KOPT-K1 (cell line): ENCODE measurements around the gene KRT85.
"Not testable (repeated sequence)": the region's sequence is repeated elsewhere in the genome, so short reads cannot be mapped to it uniquely, and the experiment has no call there.

Experiments used
- H3K27ac ChIP-seq: fragments of 200-600 bp; sonication (generic); 2 replicates; pipeline ENCODE4 v1.5.1; 2016; ENCODE audit warnings: antibody characterized with exemption, mild to moderate bottlenecking, low read depth, low read length; ENCODE audit not compliant: poor library complexity, severe bottlenecking
- H3K36me3 ChIP-seq: fragments of 200-600 bp; sonication (generic); 2 replicates; pipeline ENCODE4 v1.5.1; 2017; ENCODE audit warnings: antibody characterized with exemption, mild to moderate bottlenecking, low read length, moderate library complexity; ENCODE audit not compliant: insufficient read depth
- H3K9me3 ChIP-seq: fragments of 200-600 bp; sonication (generic); 2 replicates; pipeline ENCODE4 v1.5.1; 2017; ENCODE audit warnings: antibody characterized with exemption, low read length, mild to moderate bottlenecking; ENCODE audit not compliant: insufficient read depth, poor library complexity, severe bottlenecking

Gene KRT85

GRCh38 chr12:52366738-52367485, at the start of gene KRT85:
Gene KRT85 (minus strand): TSS chr12:52367481. CDS start chr12:52367405, 76 bp downstream.
- Histone ChIP-seq H3K27ac (no peak within 1 kb of the TSS), H3K9me3 (no peaks in the 10 kb centered on the region), H3K36me3 (no peaks in the 10 kb centered on the region)

GRCh38 chr12:52416795-52417194, 49.5 kb upstream of the KRT85 start:
- H3K36me3 ChIP-seq = no peaks in the 10 kb centered on the region
- H3K27ac ChIP-seq = no peak overlapping the region
- no peaks in the 10 kb centered on the region for H3K9me3 ChIP-seq

- Histone ChIP-seq H3K27ac (no peak overlapping the region), H3K9me3 (no peaks in the 10 kb centered on the region), H3K36me3 (no peaks in the 10 kb centered on the region)
Observed at GRCh38 chr12:52415870-52416750, 48.8 kb upstream of the KRT85 start.

GRCh38 chr12:52414936-52415335, 47.7 kb upstream of the KRT85 start:
- H3K27ac ChIP-seq = no peak overlapping the region
- no peaks in the 10 kb centered on the region for H3K36me3 ChIP-seq
- no peaks in the 10 kb centered on the region for H3K9me3 ChIP-seq

GRCh38 chr12:52413782-52414345, 46.6 kb upstream of the KRT85 start:
- no peak overlapping the region for H3K27ac ChIP-seq
- no peaks in the 10 kb centered on the region for H3K9me3 ChIP-seq
- H3K36me3 ChIP-seq = no peaks in the 10 kb centered on the region

GRCh38 chr12:52413202-52413601, 45.9 kb upstream of the KRT85 start:
- H3K9me3 ChIP-seq = no peaks in the 10 kb centered on the region
- no peaks in the 10 kb centered on the region for H3K36me3 ChIP-seq
- H3K27ac ChIP-seq = no peak overlapping the region

GRCh38 chr12:52411815-52412214, 44.5 kb upstream of the KRT85 start:
- Histone ChIP-seq H3K36me3 (no peaks in the 10 kb centered on the region), H3K9me3 (no peaks in the 10 kb centered on the region), H3K27ac (no peak overlapping the region)

GRCh38 chr12:52410589-52411248, 43.4 kb upstream of the KRT85 start:
- not testable (repeated sequence) for H3K9me3 ChIP-seq, H3K27ac ChIP-seq, H3K36me3 ChIP-seq

- H3K27ac ChIP-seq = no peak overlapping the region
- no peaks in the 10 kb centered on the region for H3K9me3 ChIP-seq
- no peaks in the 10 kb centered on the region for H3K36me3 ChIP-seq
Observed at GRCh38 chr12:52407918-52408317, 40.6 kb upstream of the KRT85 start.

- no peaks in the 10 kb centered on the region for H3K9me3 ChIP-seq
Observed at GRCh38 chr12:52405922-52406385, 38.7 kb upstream of the KRT85 start, which contains the start of gene KRT82. Gene KRT82 (minus strand): TSS chr12:52406335. CDS start chr12:52406277, 58 bp downstream.

GRCh38 chr12:52404951-52405350, 37.7 kb upstream of the KRT85 start:
- Histone ChIP-seq H3K27ac (no peak overlapping the region), H3K36me3 (no peaks in the 10 kb centered on the region), H3K9me3 (no peaks in the 10 kb centered on the region)

More at GRCh38 chr12:52405922-52406385, 38.7 kb upstream of the KRT85 start, which contains the start of gene KRT82:
- Histone ChIP-seq H3K27ac (no peak within 1 kb of the TSS), H3K36me3 (no peaks in the 10 kb centered on the region)

- Histone ChIP-seq H3K36me3 (no peaks in the 10 kb centered on the region), H3K27ac (no peak overlapping the region), H3K9me3 (no peaks in the 10 kb centered on the region)
Observed at GRCh38 chr12:52403561-52403960, 36.3 kb upstream of the KRT85 start.

GRCh38 chr12:52402873-52403540, 35.7 kb upstream of the KRT85 start:
- H3K9me3 ChIP-seq = no peaks in the 10 kb centered on the region
- H3K36me3 ChIP-seq = no peaks in the 10 kb centered on the region
- no peak overlapping the region for H3K27ac ChIP-seq

GRCh38 chr12:52402377-52402776, 35.1 kb upstream of the KRT85 start:
- no peaks in the 10 kb centered on the region for H3K9me3 ChIP-seq
- no peaks in the 10 kb centered on the region for H3K36me3 ChIP-seq
- H3K27ac ChIP-seq = no peak overlapping the region
